PC-3 (cell line): ENCODE results near the gene PGS1. TPM values are rescaled to one million over a fixed set of nuclear protein-coding genes. Genes with fewer than 3 reads are reported as not detected.

ENCODE experiments used
- ATAC-seq: fragments of 200-7000 bp; cut with Tn5 transposase; 2 replicates; pipeline ENCODE4 v1.9.1; 2020; ENCODE audit warnings: mild to moderate bottlenecking, moderate library complexity
- BruUV-seq: library from RNA; stranded (reverse); fragments of 400-500 nt; replicated peaks from 2 replicates; lab custom pipeline; 2021; lab: Mats Ljungman, UMichigan
- CTCF ChIA-PET: fragments of 300-600 bp; sonication (Branson Sonifier 250); formaldehyde crosslinking; loops from one replicate; lab custom pipeline; 2022; ENCODE audit warnings: antibody characterized with exemption; lab: Charles Lee
- POLR2A ChIA-PET: fragments of 300-600 bp; sonication (Branson Sonifier 250); formaldehyde crosslinking; loops from one replicate; lab custom pipeline; 2022; ENCODE audit warnings: antibody characterized with exemption; ENCODE audit not compliant: unreplicated experiment; lab: Charles Lee
- DNase-seq: peaks from one replicate; pipeline ENCODE4 v3.0.0-alpha.2; 2015
- H2AFZ ChIP-seq: fragments of 300-600 bp; sonication (generic); 2 replicates; pipeline ENCODE4 v1.6.0; 2016; ENCODE audit warnings: antibody characterized with exemption, low read length
- H3F3A ChIP-seq: fragments of 300-600 bp; sonication (generic); one replicate; pipeline ENCODE4 v1.6.0; 2017; ENCODE audit warnings: antibody characterized with exemption, low read length, control low read depth, mild to moderate bottlenecking; ENCODE audit not compliant: unreplicated experiment
- H3K27ac ChIP-seq: fragments of 300-600 bp; sonication (generic); 2 replicates; pipeline ENCODE4 v1.5.1; 2016; ENCODE audit warnings: mild to moderate bottlenecking, low read length
- H3K27me3 ChIP-seq: fragments of 300-600 bp; sonication (generic); 2 replicates; pipeline ENCODE4 v1.6.1; 2016; ENCODE audit warnings: low read length, mixed read lengths
- H3K36me3 ChIP-seq: fragments of 300-600 bp; sonication (generic); 2 replicates; pipeline ENCODE4 v1.6.1; 2016; ENCODE audit warnings: low read depth, mixed run types, low read length, mixed read lengths
- H3K4me1 ChIP-seq: fragments of 300-600 bp; sonication (generic); 2 replicates; pipeline ENCODE4 v1.5.1; 2016; ENCODE audit warnings: low read length; ENCODE audit not compliant: insufficient read depth
- H3K4me2 ChIP-seq: fragments of 300-600 bp; sonication (generic); 2 replicates; pipeline ENCODE4 v1.6.0; 2016; ENCODE audit warnings: low read length
- H3K4me3 ChIP-seq: fragments of 300-600 bp; sonication (generic); 2 replicates; pipeline ENCODE4 v1.5.1; 2016; ENCODE audit warnings: mild to moderate bottlenecking, low read length, mixed read lengths
- H3K79me2 ChIP-seq: fragments of 300-600 bp; sonication (generic); 2 replicates; pipeline ENCODE4 v1.6.1; 2017; ENCODE audit warnings: low read length, mixed read lengths
- H3K9ac ChIP-seq: fragments of 300-600 bp; sonication (generic); 2 replicates; pipeline ENCODE4 v1.6.0; 2016; ENCODE audit warnings: mild to moderate bottlenecking, low read length
- H3K9me2 ChIP-seq: fragments of 300-600 bp; sonication (generic); replicated peaks from 2 replicates; pipeline ENCODE4 v1.6.1; 2016; ENCODE audit warnings: mixed run types, low read length, mixed read lengths
- H3K9me3 ChIP-seq: fragments of 300-600 bp; sonication (generic); 2 replicates; pipeline ENCODE4 v1.6.1; 2016; ENCODE audit warnings: low read length, mixed read lengths
- H4K20me1 ChIP-seq: fragments of 300-600 bp; sonication (generic); 2 replicates; pipeline ENCODE4 v1.6.1; 2016; ENCODE audit warnings: low read length, mixed read lengths
- EZH2 ChIP-seq: fragments of 300-600 bp; sonication (generic); IDR thresholded peaks from one replicate; pipeline ENCODE4 v1.6.1; 2017; ENCODE audit warnings: antibody characterized with exemption, mild to moderate bottlenecking, low read length; ENCODE audit not compliant: unreplicated experiment
- EZH2phosphoT487 ChIP-seq: fragments of 300-600 bp; sonication (generic); IDR thresholded peaks from 2 replicates; pipeline ENCODE4 v1.6.1; 2018; ENCODE audit warnings: mild to moderate bottlenecking, antibody characterized with exemption, low read length, borderline replicate concordance
- intact Hi-C: fragments of 100-400 bp; cut with micrococcal nuclease; formaldehyde crosslinking; loops from 2 replicates; pipeline ENCODE4 v1.9.0; 2023
- total RNA-seq: library from RNA; depleted of rRNA; stranded (reverse); fragments of >200 nt; gene quantifications from 2 replicates; pipeline ENCODE4 v1.2.3, GENCODE V29; 2014
- TF ChIP-seq, protein P1 (sequence below): fragments of 300-600 bp; sonication (generic); conservative IDR thresholded peaks from 2 replicates; pipeline ENCODE4 v1.5.1; 2017; ENCODE audit warnings: antibody characterized with exemption, low read depth, mild to moderate bottlenecking, low read length

PGS1 gene
- total RNA-seq, 1 experiment from 2014 or later = 47.0 TPM

DNA sequence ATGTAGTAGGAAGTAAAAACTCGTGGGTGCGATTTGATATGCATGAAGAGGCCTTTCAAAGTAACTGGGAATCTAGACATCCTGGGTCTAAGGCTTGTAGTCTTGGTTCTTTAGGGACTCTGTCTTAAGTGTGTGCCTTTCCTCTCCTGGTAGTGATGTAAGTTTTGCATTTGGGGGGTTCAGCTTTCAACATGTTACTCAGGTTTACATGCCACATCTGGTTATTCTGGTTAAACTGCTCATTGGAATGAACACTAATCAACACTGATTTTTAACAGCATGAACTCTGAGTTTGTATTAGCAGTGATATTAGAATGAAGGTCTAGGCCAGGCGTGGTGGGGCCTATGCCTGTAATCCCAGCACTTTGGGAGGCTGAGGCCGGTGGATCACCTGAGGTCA lies 15.1 kb downstream of the PGS1 start:
- Histone ChIP-seq H2AFZ (no peak overlapping the region), H3F3A (no peaks in the 10 kb centered on the region), H3K27ac (no peak overlapping the region), H4K20me1 (peaks cover 32% of the 10 kb centered on the region), H3K9ac (no peak overlapping the region), H3K9me3 (no peaks in the 10 kb centered on the region), H3K9me2 (no peaks in the 10 kb centered on the region), H3K4me3 (no peak overlapping the region), H3K79me2 (peaks cover 91% of the 10 kb centered on the region), H3K4me2 (no peak overlapping the region), H3K36me3 (peaks cover 50% of the 10 kb centered on the region), H3K4me1 (peaks cover 34% of the 10 kb centered on the region), H3K27me3 (no peaks in the 10 kb centered on the region)
- intact Hi-C loops = no loop called here
- TF ChIP-seq EZH2 (no peak), EZH2phosphoT487 (no peak)
- TF ChIP-seq, protein P1, sequence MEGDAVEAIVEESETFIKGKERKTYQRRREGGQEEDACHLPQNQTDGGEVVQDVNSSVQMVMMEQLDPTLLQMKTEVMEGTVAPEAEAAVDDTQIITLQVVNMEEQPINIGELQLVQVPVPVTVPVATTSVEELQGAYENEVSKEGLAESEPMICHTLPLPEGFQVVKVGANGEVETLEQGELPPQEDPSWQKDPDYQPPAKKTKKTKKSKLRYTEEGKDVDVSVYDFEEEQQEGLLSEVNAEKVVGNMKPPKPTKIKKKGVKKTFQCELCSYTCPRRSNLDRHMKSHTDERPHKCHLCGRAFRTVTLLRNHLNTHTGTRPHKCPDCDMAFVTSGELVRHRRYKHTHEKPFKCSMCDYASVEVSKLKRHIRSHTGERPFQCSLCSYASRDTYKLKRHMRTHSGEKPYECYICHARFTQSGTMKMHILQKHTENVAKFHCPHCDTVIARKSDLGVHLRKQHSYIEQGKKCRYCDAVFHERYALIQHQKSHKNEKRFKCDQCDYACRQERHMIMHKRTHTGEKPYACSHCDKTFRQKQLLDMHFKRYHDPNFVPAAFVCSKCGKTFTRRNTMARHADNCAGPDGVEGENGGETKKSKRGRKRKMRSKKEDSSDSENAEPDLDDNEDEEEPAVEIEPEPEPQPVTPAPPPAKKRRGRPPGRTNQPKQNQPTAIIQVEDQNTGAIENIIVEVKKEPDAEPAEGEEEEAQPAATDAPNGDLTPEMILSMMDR = no peak
- ChIA-PET POLR2A (no interaction called here), CTCF (no interaction called here)
- no peak for DNase-seq
- BruUV-seq = no TSS peak
- no peak for ATAC-seq

DNA sequence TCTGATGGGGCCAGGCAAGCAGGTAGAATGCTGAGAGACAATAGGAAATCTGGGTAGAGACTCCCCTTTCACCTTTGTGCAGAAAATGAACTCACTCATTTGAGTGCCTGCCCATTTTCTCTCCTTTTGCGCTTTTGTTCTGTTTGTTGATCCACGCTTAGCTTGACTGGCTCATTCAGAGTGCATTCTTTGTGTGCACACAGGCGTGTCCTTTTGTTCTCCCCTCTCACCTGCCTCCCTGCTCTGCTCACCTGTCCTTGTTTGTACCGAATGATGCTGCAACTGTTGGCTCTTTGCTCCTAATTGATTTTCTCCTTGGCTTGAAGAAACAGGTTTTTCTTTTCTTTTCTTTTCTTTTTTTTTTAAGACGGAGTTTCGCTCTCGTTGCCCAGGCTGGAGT lies 15.8 kb downstream of the PGS1 start:
- intact Hi-C loops = no loop called here
- no peak overlapping the region for H3K27ac ChIP-seq
- BruUV-seq = no TSS peak
- ChIA-PET CTCF (no interaction called here), POLR2A (no interaction called here)
- DNase-seq (no peak), ATAC-seq (no peak)
- H3K4me3 ChIP-seq = no peak overlapping the region
- H2AFZ ChIP-seq = no peak overlapping the region
- peaks cover 55% of the 10 kb centered on the region for H3K36me3 ChIP-seq
- H3K4me1 ChIP-seq = peaks cover 39% of the 10 kb centered on the region
- H3K27me3 ChIP-seq = no peaks in the 10 kb centered on the region
- no peak overlapping the region for H3K4me2 ChIP-seq
- TF ChIP-seq, protein P1 = no peak
- TF ChIP-seq EZH2phosphoT487 (no peak), EZH2 (no peak)
- H3K9me2 ChIP-seq = no peaks in the 10 kb centered on the region
- peaks cover 38% of the 10 kb centered on the region for H4K20me1 ChIP-seq
- H3K79me2 ChIP-seq = peaks cover 85% of the 10 kb centered on the region
- H3K9ac ChIP-seq = no peak overlapping the region
- H3K9me3 ChIP-seq = no peaks in the 10 kb centered on the region
- no peaks in the 10 kb centered on the region for H3F3A ChIP-seq

DNA sequence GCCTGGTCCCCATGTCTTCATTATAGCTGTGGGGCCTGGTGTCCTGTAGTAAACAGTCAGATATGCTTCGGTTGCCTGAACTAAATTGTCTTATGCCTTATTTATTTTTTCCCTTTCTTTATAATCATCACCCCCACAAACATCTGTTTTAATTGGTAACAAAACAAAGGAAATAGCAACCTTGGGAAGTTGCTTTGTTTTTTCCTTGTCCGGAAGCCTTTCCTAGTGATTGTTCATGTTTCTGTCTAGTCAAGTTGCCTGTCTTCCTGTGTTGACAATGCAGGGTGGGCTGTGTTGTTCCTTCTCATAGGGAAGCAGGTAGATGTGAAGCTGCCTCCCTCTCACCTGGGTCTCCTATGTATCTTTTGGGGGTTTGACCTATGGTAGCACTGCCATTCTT lies 16.7 kb downstream of the PGS1 start:
- no peak for ATAC-seq
- Histone ChIP-seq H4K20me1 (peaks cover 40% of the 10 kb centered on the region), H3K36me3 (peaks cover 63% of the 10 kb centered on the region)

More for the DNA sequence above, 16.7 kb downstream of the PGS1 start:
- Histone ChIP-seq H3K27me3 (no peaks in the 10 kb centered on the region), H3K27ac (no peak overlapping the region), H3K9me2 (no peaks in the 10 kb centered on the region), H3K4me1 (peaks cover 42% of the 10 kb centered on the region), H3K4me3 (no peak overlapping the region), H3F3A (no peaks in the 10 kb centered on the region), H3K9ac (no peak overlapping the region), H3K9me3 (no peaks in the 10 kb centered on the region), H3K79me2 (peaks cover 76% of the 10 kb centered on the region), H2AFZ (no peak overlapping the region), H3K4me2 (no peak overlapping the region)
- TF ChIP-seq EZH2phosphoT487 = no peak
- no peak for TF ChIP-seq EZH2
- TF ChIP-seq, protein P1 = no peak
- ChIA-PET CTCF (no interaction called here), POLR2A (no interaction called here)
- BruUV-seq = no TSS peak
- DNase-seq = no peak
- intact Hi-C loops = no loop called here
